T-cell (primary cell): ENCODE results near the gene TNPO2. TPM values are rescaled to one million over a fixed set of nuclear protein-coding genes. Genes with fewer than 3 reads are reported as not detected.
"Not testable (repeated sequence)": the region's sequence is repeated elsewhere in the genome, so short reads cannot be mapped to it uniquely, and the experiment has no call there.

ENCODE experiments used
- ATAC-seq, 4 experiments: fragments of 200-7000 bp in 3 of 4; fragments of 150-1000 bp in 1 of 4; cut with Tn5 transposase; replicated peaks in 1 of 4; 1 replicate in 3 of 4; 2 replicates in 1 of 4; pipeline ENCODE4 v1.10.0; 2021; ENCODE audit warnings: moderate library complexity in 3 of 4, mild to moderate bottlenecking in 2 of 4, moderate number of reproducible peaks in 1 of 4
- CTCF ChIA-PET, 2 donors: fragments of 300-600 bp; sonication (Branson Sonifier 250); formaldehyde crosslinking; loops; one replicate each; lab custom pipeline; 2022; ENCODE audit warnings: antibody characterized with exemption in 2 of 2; lab: Charles Lee
- POLR2A ChIA-PET, 2 donors: fragments of 300-600 bp; sonication (Branson Sonifier 250); formaldehyde crosslinking; loops; one replicate each; lab custom pipeline; 2022; ENCODE audit warnings: antibody characterized with exemption in 2 of 2; lab: Charles Lee
- DNase-seq, 35 experiments: peaks; one replicate each; pipeline versions ENCODE4 v3.0.0 to v3.0.0-alpha.2; 2013 to 2023
- H3K27ac ChIP-seq: one replicate; pipeline ENCODE4 v1.5.1; 2013; ENCODE audit warnings: low read length
- H3K27me3 ChIP-seq, 2 experiments: replicated peaks in 1 of 2; 1 replicate in 1 of 2; 2 replicates in 1 of 2; pipeline versions ENCODE4 v1.6.1 to v1.7.0; 2013; ENCODE audit warnings: low read length in 1 of 2, mixed read lengths in 1 of 2; ENCODE audit not compliant: control insufficient read depth in 2 of 2, insufficient read depth in 2 of 2; ENCODE audit errors: extremely low read depth in 1 of 2
- H3K36me3 ChIP-seq, 2 donors: 1 replicate in 1 of 2; 2 replicates in 1 of 2; pipeline versions ENCODE4 v1.6.1 to v1.7.0; 2013; ENCODE audit warnings: low read length in 1 of 2; ENCODE audit not compliant: control insufficient read depth in 2 of 2, insufficient read depth in 1 of 2; ENCODE audit errors: extremely low read depth in 1 of 2
- H3K4me1 ChIP-seq, 2 experiments: 1 replicate in 1 of 2; 2 replicates in 1 of 2; pipeline versions ENCODE4 v1.6.1 to v1.7.0; 2013; ENCODE audit warnings: low read length in 2 of 2, mixed read lengths in 1 of 2; ENCODE audit not compliant: insufficient read depth in 2 of 2, control insufficient read depth in 1 of 2; ENCODE audit errors: extremely low read depth in 1 of 2
- H3K4me3 ChIP-seq, 2 donors: 1 replicate in 1 of 2; 2 replicates in 1 of 2; pipeline versions ENCODE4 v1.5.1 to v1.7.0; 2013; ENCODE audit warnings: mild to moderate bottlenecking in 2 of 2, low read length in 1 of 2, moderate library complexity in 1 of 2; ENCODE audit not compliant: control insufficient read depth in 1 of 2; ENCODE audit errors: extremely low read depth in 1 of 2
- H3K9me3 ChIP-seq: 2 replicates; pipeline ENCODE4 v1.7.0; 2013
- H3K27ac Mint-ChIP-seq, 2 donors: one replicate each; pipeline ENCODE4 v1.8.0; 2020 to 2021; ENCODE audit warnings: mild to moderate bottlenecking in 2 of 2, mixed read lengths in 2 of 2
- H3K27me3 Mint-ChIP-seq, 2 donors: one replicate each; pipeline ENCODE4 v1.8.0; 2021 to 2022; ENCODE audit warnings: mixed read lengths in 2 of 2
- H3K36me3 Mint-ChIP-seq: one replicate; pipeline ENCODE4 v1.8.0; 2021; ENCODE audit warnings: mixed read lengths
- H3K4me1 Mint-ChIP-seq, 3 donors: one replicate each; pipeline ENCODE4 v1.8.0; 2020 to 2022; ENCODE audit warnings: mixed read lengths in 3 of 3, mild to moderate bottlenecking in 1 of 3
- H3K4me3 Mint-ChIP-seq, 3 donors: one replicate each; pipeline ENCODE4 v1.8.0; 2020 to 2022; ENCODE audit warnings: mild to moderate bottlenecking in 3 of 3, mixed read lengths in 3 of 3, moderate library complexity in 3 of 3
- H3K9me3 Mint-ChIP-seq, 3 donors: one replicate each; pipeline ENCODE4 v1.8.0; 2020 to 2022; ENCODE audit warnings: mixed read lengths in 3 of 3
- WGBS: methylation state at CpG from one replicate; pipeline ENCODE4 v1.1.5; 2013; ENCODE audit warnings: missing lambda C conversion rate; ENCODE audit not compliant: insufficient coverage; 5-methylcytosine and 5-hydroxymethylcytosine counted together
- total RNA-seq, 35 experiments: library from RNA in 6 of 35; stranded (reverse) in 6 of 35; fragments of 120-200 nt in 1 of 35; gene quantifications; one replicate each; pipeline versions ENCODE4 v1.2.1 to v1.2.4 and lab custom pipeline; 2013 to 2026

TNPO2 gene
- total RNA-seq, 5 donors from 2014 or later (not counting 1 experiment from before 2014, with no cell fraction given) = 53.7 to 78.8 (median 62.6) TPM

- Histone ChIP-seq H3K36me3 (peaks cover 6 to 25% of the 10 kb centered on the region in 2 donors), H3K9me3 (no peaks in the 10 kb centered on the region), H3K27me3 (no peaks in the 10 kb centered on the region), H3K4me1 (peaks cover 22 to 62% of the 10 kb centered on the region in 2 experiments), H3K4me3 (peak overlapping the region; percentile 78 to 94), H3K27ac (peak overlapping the region; percentile 62)
- Mint-ChIP-seq H3K27me3 (no peaks in the 10 kb centered on the region), H3K9me3 (no peaks in the 10 kb centered on the region), H3K36me3 (peaks cover 15% of the 10 kb centered on the region), H3K27ac (peak overlapping the region; percentile 87 to 97), H3K4me3 (peak overlapping the region; percentile 91 to 94 (median 93)), H3K4me1 (peaks cover 47 to 58% (median 49%) of the 10 kb centered on the region in 3 donors)
- WGBS = 0% methylated on average over 9 of the region's 15 CpGs
- DNase-seq (peak in 30 of 35 experiments; percentile 5 to 64 (median 40)), ATAC-seq (no peak)
- ChIA-PET POLR2A (interaction anchor here in 1 of 2 donors (0.5 to 0.6 kb wide), 2 partner anchors 12 to 73 kb away, joined by 3 read pairs; partner anchors contain the start of gene RNASEH2A), CTCF (interaction anchor here (0.5 to 1.6 kb wide), 14 partner anchors 11 to 442 kb away, joined by 3 to 9 read pairs (median 4); partner anchors contain the start of gene DHPS (in 1 of the 2))
Observed at GRCh38 chr19:12733369-12734214, 9.9 kb upstream of the TNPO2 start.

GRCh38 chr19:12731337-12731736 is 7.6 kb upstream of the TNPO2 start:
- Histone ChIP-seq H3K27me3 (no peaks in the 10 kb centered on the region), H3K4me1 (peaks cover 14 to 42% of the 10 kb centered on the region in 2 experiments), H3K4me3 (no peak overlapping the region), H3K36me3 (peaks cover 6 to 33% of the 10 kb centered on the region in 2 donors), H3K27ac (no peak overlapping the region), H3K9me3 (no peaks in the 10 kb centered on the region)
- ChIA-PET POLR2A (no interaction called here), CTCF (interaction anchor here in 1 of 2 donors (0.7 kb wide), 1 partner anchor 53 kb away, joined by 8 read pairs; no protein-coding TSS in a partner anchor)
- Mint-ChIP-seq H3K36me3 (peaks cover 14% of the 10 kb centered on the region), H3K4me3 (no peak overlapping the region), H3K27ac (no peak overlapping the region), H3K4me1 (peaks cover 30 to 41% (median 33%) of the 10 kb centered on the region in 3 donors), H3K27me3 (no peaks in the 10 kb centered on the region), H3K9me3 (no peaks in the 10 kb centered on the region)
- ATAC-seq = no peak
- DNase-seq = no peak
- WGBS = 92% methylated on average over 24 of the region's 24 CpGs

DNA sequence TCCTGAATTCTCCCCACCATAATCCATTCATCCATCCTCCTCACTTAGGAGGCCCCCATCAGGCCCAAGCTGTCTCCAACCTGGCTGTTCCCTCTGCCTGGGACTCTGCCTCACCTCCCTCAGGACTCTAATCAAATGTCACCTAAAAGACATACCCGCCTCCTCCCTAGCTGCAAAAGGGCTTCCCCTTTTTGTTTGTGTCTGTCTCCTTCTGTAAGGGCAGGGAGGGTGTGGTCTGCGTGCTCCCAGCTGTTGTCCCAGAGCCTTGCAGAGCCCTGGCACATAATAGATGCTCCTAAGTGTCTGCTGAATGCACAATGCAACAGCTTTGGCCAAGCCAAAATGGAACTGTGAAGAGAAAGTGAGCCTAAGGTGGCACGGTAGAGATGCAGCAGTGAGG is 6.3 kb upstream of the TNPO2 start:
- H3K4me3 Mint-ChIP-seq = peak overlapping the region in 1 of 3 donors; percentile 5
- peaks cover 29 to 39% (median 33%) of the 10 kb centered on the region in 3 donors for H3K4me1 Mint-ChIP-seq
- ChIA-PET CTCF (no interaction called here), POLR2A (interaction anchor here in 1 of 2 donors (0.6 kb wide), 2 partner anchors 39 to 1292 kb away, joined by 3 read pairs; no protein-coding TSS in a partner anchor)
- Histone ChIP-seq H3K4me3 (no peak overlapping the region), H3K9me3 (no peaks in the 10 kb centered on the region), H3K27ac (no peak overlapping the region), H3K4me1 (peaks cover 14 to 35% of the 10 kb centered on the region in 2 experiments), H3K27me3 (no peaks in the 10 kb centered on the region), H3K36me3 (peaks cover 6 to 33% of the 10 kb centered on the region in 2 donors)
- no peaks in the 10 kb centered on the region for H3K27me3 Mint-ChIP-seq
- no peak for DNase-seq
- H3K9me3 Mint-ChIP-seq = no peaks in the 10 kb centered on the region
- peaks cover 14% of the 10 kb centered on the region for H3K36me3 Mint-ChIP-seq
- H3K27ac Mint-ChIP-seq = peak overlapping the region in 1 of 2 donors; percentile 28
- WGBS = 100% methylated on average over 1 of the region's 3 CpGs
- ATAC-seq = no peak

DNA sequence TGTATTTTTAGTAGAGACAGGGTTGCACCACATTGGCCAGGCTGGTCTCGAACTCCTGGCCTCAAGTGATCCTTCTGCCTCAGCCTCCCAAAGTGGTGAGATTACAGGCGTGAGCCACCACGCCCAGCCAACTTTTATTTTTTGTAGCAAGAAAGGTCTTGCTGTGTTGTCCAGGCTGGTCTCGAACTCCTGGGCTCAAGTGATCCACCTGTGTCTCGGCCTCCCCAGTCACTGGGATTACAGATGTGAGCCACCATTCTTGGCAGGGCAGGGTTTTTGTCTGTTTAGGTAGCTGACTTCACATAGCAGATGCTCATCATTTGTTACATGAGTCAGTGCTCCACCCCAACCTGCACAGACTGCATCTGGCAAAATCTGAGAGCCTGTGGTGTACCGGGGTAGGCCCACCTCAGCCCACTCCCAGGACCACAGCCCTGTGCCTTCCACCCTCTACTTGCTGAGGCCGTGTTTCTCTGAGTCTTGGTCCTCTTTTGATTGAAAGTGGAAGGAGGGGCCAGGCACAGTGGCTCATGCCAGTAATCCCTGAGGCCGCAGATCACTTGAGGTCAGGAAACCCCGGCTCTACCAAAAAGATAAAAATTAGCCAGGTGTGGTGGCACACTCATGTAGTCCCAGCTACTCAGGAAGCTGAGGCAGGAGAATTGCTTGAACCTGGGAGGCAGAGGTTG is 4.2 kb upstream of the TNPO2 start:
- H3K36me3 Mint-ChIP-seq = peaks cover 14% of the 10 kb centered on the region
- no peak overlapping the region for H3K27ac Mint-ChIP-seq
- DNase-seq = no peak
- no peak overlapping the region for H3K4me3 Mint-ChIP-seq
- CTCF ChIA-PET = interaction anchor here in 1 of 2 donors (0.5 to 0.7 kb wide), 2 partner anchors 10 to 16 kb away, joined by 3 to 4 read pairs; no protein-coding TSS in a partner anchor
- Histone ChIP-seq H3K27ac (no peak overlapping the region), H3K36me3 (peaks cover 6 to 33% of the 10 kb centered on the region in 2 donors), H3K4me3 (no peak overlapping the region), H3K4me1 (peaks cover 14 to 36% of the 10 kb centered on the region in 2 experiments), H3K27me3 (no peaks in the 10 kb centered on the region), H3K9me3 (no peaks in the 10 kb centered on the region)
- POLR2A ChIA-PET = no interaction called here
- no peaks in the 10 kb centered on the region for H3K9me3 Mint-ChIP-seq
- peaks cover 35 to 46% (median 41%) of the 10 kb centered on the region in 3 donors for H3K4me1 Mint-ChIP-seq
- WGBS = 98% methylated on average over 8 of the region's 9 CpGs
- H3K27me3 Mint-ChIP-seq = no peaks in the 10 kb centered on the region
- ATAC-seq = no peak

DNA sequence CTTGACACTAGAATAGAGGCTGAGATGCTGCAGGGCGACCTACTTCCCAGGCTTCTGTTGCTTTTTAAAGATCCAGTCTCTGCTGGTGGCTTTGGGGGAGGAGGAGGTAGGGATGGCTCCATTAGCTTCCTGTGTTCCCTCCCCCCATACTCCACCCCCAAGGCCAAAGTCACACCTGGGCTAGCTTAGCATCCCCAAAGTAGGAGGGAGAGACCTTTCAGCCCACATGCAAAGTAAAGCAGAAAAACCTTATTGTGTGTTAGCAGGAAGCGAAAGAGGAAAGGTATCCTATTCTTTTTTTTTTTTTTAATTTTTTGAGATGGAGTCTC is 3.2 kb upstream of the TNPO2 start:
- no peak for DNase-seq

DNA sequence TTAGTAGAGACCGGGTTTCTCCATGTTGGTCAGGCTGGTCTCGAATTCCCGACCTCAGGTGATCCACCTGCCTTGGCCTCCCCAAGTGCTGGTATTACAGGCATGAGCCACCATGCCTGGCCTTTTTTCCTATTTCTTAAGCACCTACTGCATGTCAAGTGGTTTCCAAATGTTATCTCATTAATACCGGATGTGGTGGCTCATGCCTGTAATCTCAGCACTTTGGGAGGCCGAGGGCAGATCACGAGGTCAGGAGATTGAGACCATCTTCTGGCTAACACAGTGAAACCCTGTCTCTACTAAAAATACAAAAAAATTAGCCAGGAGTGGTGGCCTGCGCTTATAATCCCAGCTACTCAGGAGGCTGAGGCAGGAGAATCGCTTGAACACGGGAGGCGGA is 1.9 kb upstream of the TNPO2 start:
- not testable (repeated sequence) for H3K27me3 Mint-ChIP-seq, DNase-seq, H3K4me3 ChIP-seq, H3K9me3 Mint-ChIP-seq, H3K27ac Mint-ChIP-seq, H3K27ac ChIP-seq, H3K36me3 Mint-ChIP-seq, H3K9me3 ChIP-seq, H3K4me3 Mint-ChIP-seq, ATAC-seq, H3K27me3 ChIP-seq
- 98% methylated on average over 5 of the region's 10 CpGs for WGBS
- ChIA-PET POLR2A (interaction anchor here in 1 of 2 donors (0.6 kb wide), 1 partner anchor 69 kb away, joined by 5 read pairs; no protein-coding TSS in a partner anchor), CTCF (interaction anchor here in 1 of 2 donors (0.7 kb wide), 1 partner anchor 74 kb away, joined by 6 read pairs; no protein-coding TSS in a partner anchor)
- H3K4me1 Mint-ChIP-seq = peaks cover 33 to 47% (median 42%) of the 10 kb centered on the region in 3 donors
- Histone ChIP-seq H3K4me1 (peaks cover 10 to 32% of the 10 kb centered on the region in 2 experiments), H3K36me3 (peaks cover 0 to 27% of the 10 kb centered on the region in 2 donors)

More for the DNA sequence above, 3.2 kb upstream of the TNPO2 start:
- no peak overlapping the region for H3K4me3 ChIP-seq
- H3K9me3 ChIP-seq = no peaks in the 10 kb centered on the region
- no peaks in the 10 kb centered on the region for H3K27me3 ChIP-seq
- Mint-ChIP-seq H3K4me1 (peaks cover 29 to 42% (median 35%) of the 10 kb centered on the region in 3 donors), H3K36me3 (peaks cover 10% of the 10 kb centered on the region), H3K27me3 (no peaks in the 10 kb centered on the region), H3K9me3 (no peaks in the 10 kb centered on the region), H3K4me3 (no peak overlapping the region), H3K27ac (no peak overlapping the region)
- no CpG with 5 or more reads among the region's 2 CpGs for WGBS
- ChIA-PET CTCF (interaction anchor here in 1 of 2 donors (0.5 to 0.6 kb wide), 2 partner anchors 18 to 138 kb away, joined by 4 to 5 read pairs; no protein-coding TSS in a partner anchor), POLR2A (no interaction called here)
- peaks cover 10 to 30% of the 10 kb centered on the region in 2 experiments for H3K4me1 ChIP-seq
- no peak overlapping the region for H3K27ac ChIP-seq
- no peak for ATAC-seq
- peaks cover 6 to 33% of the 10 kb centered on the region in 2 donors for H3K36me3 ChIP-seq
